Keratinocyte (primary cell): Measurements from ENCODE around the gene KLHL29.

Experiments
- EZH2 ChIP-seq: IDR thresholded peaks from one replicate; pipeline ENCODE4 v1.6.1; 2012; ENCODE audit warnings: inconsistent platforms, mild to moderate bottlenecking, low read length, moderate library complexity
- TF ChIP-seq, protein P1 (sequence below), 3 experiments: IDR thresholded peaks in 1 of 3; conservative IDR thresholded peaks in 1 of 3; optimal IDR thresholded peaks in 1 of 3; 2 replicates in 2 of 3; 3 replicates in 1 of 3; pipeline versions ENCODE3 to v1.5.1; 2011; ENCODE audit warnings: low read length in 3 of 3, mild to moderate bottlenecking in 3 of 3, moderate library complexity in 2 of 3, control low read depth in 1 of 3, inconsistent platforms in 1 of 3; ENCODE audit not compliant: insufficient read depth in 2 of 3; ENCODE audit errors: extremely low read depth in 1 of 3

DNA sequence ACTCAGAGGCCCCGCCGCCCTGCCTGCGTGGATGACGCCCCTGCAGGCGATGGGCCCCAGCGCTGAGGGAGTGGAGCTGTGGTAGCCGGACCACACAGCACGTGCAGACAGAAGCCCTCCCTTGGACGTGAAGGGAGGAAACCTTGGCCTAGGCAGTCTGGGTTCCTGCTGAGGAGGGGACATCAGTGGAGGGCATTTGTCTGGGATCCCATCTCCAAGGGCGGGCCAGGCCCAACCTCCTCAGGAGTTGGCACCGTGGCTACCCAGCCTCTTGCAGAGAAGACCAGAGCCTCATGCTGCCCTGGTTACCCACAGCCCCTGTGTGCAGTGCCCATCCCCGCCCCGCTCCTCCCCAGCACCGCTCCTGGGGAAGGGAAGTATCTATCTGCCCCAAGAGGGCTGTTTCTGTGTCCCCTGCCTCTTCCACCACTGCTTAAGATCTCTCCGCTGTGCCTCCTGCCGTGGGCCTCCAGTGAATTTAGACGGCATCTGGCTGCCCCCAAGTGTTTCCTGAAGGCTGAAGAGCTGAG lies 241.8 kb downstream of the KLHL29 start:
- TF ChIP-seq, protein P1, sequence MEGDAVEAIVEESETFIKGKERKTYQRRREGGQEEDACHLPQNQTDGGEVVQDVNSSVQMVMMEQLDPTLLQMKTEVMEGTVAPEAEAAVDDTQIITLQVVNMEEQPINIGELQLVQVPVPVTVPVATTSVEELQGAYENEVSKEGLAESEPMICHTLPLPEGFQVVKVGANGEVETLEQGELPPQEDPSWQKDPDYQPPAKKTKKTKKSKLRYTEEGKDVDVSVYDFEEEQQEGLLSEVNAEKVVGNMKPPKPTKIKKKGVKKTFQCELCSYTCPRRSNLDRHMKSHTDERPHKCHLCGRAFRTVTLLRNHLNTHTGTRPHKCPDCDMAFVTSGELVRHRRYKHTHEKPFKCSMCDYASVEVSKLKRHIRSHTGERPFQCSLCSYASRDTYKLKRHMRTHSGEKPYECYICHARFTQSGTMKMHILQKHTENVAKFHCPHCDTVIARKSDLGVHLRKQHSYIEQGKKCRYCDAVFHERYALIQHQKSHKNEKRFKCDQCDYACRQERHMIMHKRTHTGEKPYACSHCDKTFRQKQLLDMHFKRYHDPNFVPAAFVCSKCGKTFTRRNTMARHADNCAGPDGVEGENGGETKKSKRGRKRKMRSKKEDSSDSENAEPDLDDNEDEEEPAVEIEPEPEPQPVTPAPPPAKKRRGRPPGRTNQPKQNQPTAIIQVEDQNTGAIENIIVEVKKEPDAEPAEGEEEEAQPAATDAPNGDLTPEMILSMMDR (optimal IDR thresholded peaks at IDR 0.05 in 1 of 3, IDR thresholded peaks at IDR 0.05 in 1 of 3, conservative IDR thresholded peaks at IDR 0.05 in 1 of 3; ENCODE audit: extremely low read depth in 1 of 3, insufficient read depth in 2 of 3, low read length in 3 of 3), result no peak
- TF ChIP-seq EZH2, result no peak
